Measurements from ENCODE around the gene PELI2. TPM values are rescaled to one million over a fixed set of nuclear protein-coding genes. Genes with fewer than 3 reads are reported as not detected.

Gene PELI2
- total RNA-seq, 1 donor from 2014 or later = 33.7 TPM

DNA sequence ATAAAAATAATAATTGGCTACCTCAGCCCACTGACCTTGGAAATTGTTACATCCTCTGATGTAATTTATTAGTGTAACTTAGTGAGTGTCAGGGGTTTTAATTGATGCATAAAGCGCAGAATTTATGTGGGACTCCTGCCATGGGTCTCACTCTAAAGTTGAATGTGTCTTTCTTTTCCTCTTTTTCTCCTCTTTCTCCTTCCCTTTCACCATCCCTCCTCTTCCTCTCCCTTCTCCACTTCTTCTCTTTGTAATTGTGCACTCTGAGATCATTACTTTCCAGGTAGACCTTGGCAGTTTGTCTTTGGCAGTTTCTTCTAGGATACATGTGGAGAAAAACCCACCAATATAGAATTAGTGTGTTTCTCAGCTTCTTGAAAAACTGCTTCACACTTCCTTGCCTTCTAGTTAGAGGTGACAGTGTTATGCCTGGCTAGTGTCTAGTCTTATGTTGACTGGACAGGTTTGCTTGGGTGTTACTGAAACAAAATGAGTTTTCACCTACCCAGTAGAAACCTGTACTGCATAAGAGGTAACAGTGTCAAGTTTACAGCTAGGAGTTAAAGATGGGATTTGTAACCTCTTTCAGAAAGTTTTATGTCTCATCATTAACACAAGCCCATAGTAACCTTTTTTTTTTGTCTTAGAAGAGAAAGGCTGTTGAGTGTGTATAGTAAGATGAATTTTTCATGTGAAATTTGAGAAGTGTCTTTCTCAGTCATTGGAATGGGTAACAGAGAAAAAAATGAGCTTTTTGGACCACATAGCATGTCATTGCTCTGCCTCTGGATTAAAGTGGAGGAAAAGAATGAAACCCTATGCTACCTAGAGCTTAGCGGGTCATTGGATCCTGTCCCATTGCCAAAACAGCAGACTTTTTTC is 18.6 kb downstream of the PELI2 start:
- H3K9me3 Mint-ChIP-seq = no peaks in the 10 kb centered on the region
- no peak for DNase-seq (ENCODE audit: extremely low spot score, unreplicated experiment)
- H3K27me3 Mint-ChIP-seq = no peaks in the 10 kb centered on the region
- no peaks in the 10 kb centered on the region for H3K36me3 Mint-ChIP-seq
- no peak overlapping the region for H3K27ac Mint-ChIP-seq
- H3K4me3 Mint-ChIP-seq = no peak overlapping the region
- TF ChIP-seq, protein P1, sequence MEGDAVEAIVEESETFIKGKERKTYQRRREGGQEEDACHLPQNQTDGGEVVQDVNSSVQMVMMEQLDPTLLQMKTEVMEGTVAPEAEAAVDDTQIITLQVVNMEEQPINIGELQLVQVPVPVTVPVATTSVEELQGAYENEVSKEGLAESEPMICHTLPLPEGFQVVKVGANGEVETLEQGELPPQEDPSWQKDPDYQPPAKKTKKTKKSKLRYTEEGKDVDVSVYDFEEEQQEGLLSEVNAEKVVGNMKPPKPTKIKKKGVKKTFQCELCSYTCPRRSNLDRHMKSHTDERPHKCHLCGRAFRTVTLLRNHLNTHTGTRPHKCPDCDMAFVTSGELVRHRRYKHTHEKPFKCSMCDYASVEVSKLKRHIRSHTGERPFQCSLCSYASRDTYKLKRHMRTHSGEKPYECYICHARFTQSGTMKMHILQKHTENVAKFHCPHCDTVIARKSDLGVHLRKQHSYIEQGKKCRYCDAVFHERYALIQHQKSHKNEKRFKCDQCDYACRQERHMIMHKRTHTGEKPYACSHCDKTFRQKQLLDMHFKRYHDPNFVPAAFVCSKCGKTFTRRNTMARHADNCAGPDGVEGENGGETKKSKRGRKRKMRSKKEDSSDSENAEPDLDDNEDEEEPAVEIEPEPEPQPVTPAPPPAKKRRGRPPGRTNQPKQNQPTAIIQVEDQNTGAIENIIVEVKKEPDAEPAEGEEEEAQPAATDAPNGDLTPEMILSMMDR (conservative IDR thresholded peaks at IDR 0.05) = no peak
- H3K4me1 Mint-ChIP-seq (ENCODE audit: unreplicated experiment) = peaks cover 61% of the 10 kb centered on the region

DNA sequence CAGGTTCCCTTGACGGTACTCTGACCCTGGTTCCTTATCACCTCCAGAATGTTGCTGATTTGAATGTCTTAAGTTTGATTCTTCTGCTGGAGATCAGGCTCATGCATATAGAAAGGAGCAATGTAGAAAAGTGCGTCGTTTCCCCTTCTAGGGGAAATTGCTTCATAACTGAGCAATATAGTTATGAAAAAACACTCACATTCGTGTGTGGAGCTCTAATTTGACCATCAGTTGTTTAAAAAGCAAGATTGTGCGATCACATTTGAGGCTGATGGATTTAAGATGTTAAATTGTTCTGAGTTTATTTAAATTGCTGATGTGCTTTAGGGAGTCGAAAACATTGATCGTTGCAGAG is 19.2 kb downstream of the PELI2 start:
- Mint-ChIP-seq H3K36me3 (no peaks in the 10 kb centered on the region), H3K4me1 (ENCODE audit: unreplicated experiment) (peaks cover 56% of the 10 kb centered on the region), H3K27me3 (no peaks in the 10 kb centered on the region), H3K4me3 (no peak overlapping the region), H3K9me3 (no peaks in the 10 kb centered on the region), H3K27ac (no peak overlapping the region)
- no peak for DNase-seq (ENCODE audit: extremely low spot score, unreplicated experiment)
- TF ChIP-seq, protein P1 (conservative IDR thresholded peaks at IDR 0.05) = no peak

DNA sequence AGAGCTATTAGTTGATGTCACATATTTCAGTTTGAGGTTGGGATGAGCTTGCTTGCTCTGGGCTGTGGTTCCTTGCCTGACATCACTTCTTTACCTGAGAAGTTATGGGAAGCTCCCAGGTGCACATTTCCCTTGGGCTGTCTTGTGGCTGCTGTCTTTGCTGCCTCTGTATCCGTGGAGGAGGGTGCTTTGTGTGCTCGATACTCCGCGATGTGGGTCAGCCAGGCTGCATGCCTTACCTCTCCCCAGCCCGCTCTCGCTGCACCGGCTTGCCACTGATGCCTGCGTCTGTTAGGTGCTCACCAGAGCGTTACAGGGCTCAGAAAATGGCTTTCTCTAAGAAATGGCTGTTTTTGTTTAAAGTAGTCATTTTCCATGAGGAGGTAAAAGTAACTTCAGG is 19.6 kb downstream of the PELI2 start:
- peaks cover 52% of the 10 kb centered on the region for H3K4me1 Mint-ChIP-seq (ENCODE audit: unreplicated experiment)
- no peaks in the 10 kb centered on the region for H3K36me3 Mint-ChIP-seq
- no peak overlapping the region for H3K4me3 Mint-ChIP-seq
- TF ChIP-seq, protein P1 (conservative IDR thresholded peaks at IDR 0.05) = no peak
- H3K9me3 Mint-ChIP-seq = no peaks in the 10 kb centered on the region
- no peak for DNase-seq (ENCODE audit: extremely low spot score, unreplicated experiment)
- H3K27ac Mint-ChIP-seq = no peak overlapping the region
- no peaks in the 10 kb centered on the region for H3K27me3 Mint-ChIP-seq

DNA sequence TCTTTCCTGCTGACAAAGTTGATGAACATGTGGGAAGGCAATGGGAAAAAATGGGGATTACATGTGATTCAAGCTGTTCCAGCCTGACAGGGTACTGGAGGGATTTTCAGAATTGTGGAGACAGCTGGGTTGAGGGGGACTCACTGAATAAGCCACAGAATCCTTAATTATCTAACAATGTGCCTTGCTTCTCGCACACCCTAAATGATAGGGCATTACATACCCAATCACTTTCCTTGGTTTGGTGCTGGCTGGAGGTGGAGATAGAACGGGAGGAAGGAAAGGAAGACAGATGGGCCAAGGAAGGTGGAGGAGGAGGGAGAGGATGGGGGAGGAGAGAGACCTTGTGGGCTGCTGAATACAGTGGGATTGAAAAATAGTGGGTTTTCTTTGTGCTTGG is 20.7 kb downstream of the PELI2 start:
- Mint-ChIP-seq H3K27ac (no peak overlapping the region), H3K4me1 (ENCODE audit: unreplicated experiment) (peaks cover 46% of the 10 kb centered on the region), H3K9me3 (no peaks in the 10 kb centered on the region), H3K4me3 (no peak overlapping the region), H3K27me3 (no peaks in the 10 kb centered on the region), H3K36me3 (no peaks in the 10 kb centered on the region)
- TF ChIP-seq, protein P1 (conservative IDR thresholded peaks at IDR 0.05) = no peak
- no peak for DNase-seq (ENCODE audit: extremely low spot score, unreplicated experiment)

DNA sequence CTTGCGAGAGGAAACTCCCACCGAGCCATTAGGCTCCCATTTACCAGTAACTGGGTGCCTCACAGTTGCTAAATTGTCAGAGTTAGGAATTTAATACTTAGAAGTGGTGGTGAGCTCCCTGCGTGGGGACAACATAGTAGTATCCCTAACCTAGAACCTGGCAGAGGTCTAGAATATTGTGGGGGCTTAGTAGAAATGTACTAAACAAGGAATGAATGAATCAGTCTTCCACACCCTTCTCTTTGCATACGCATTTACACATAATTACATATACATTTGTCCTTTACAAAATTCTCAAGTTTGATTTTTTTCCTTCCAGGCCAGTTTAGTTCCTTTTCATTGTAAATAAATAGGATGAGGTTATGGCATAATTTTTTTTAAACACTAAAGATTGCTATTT is 24.1 kb downstream of the PELI2 start:
- no peak overlapping the region for H3K27ac Mint-ChIP-seq
- H3K4me3 Mint-ChIP-seq = no peak overlapping the region
- peaks cover 41% of the 10 kb centered on the region for H3K4me1 Mint-ChIP-seq (ENCODE audit: unreplicated experiment)
- DNase-seq (ENCODE audit: extremely low spot score, unreplicated experiment) = no peak
- peaks cover 5% of the 10 kb centered on the region for H3K9me3 Mint-ChIP-seq
- H3K36me3 Mint-ChIP-seq = peaks cover 5% of the 10 kb centered on the region
- TF ChIP-seq, protein P1 (conservative IDR thresholded peaks at IDR 0.05) = no peak
- no peaks in the 10 kb centered on the region for H3K27me3 Mint-ChIP-seq

Data from type B pancreatic cell (in vitro differentiated cells).